Dermis blood vessel endothelial cell (primary cell): ENCODE results near the gene POU6F1. TPM values are rescaled to one million over a fixed set of nuclear protein-coding genes. Genes with fewer than 3 reads are reported as not detected.
A peak's percentile ranks its signal among the peaks of the same experiment; 100 is the strongest.
"Not testable (repeated sequence)": the region's sequence is repeated elsewhere in the genome, so short reads cannot be mapped to it uniquely, and the experiment has no call there.

Source experiments
- DNase-seq: peaks from one replicate; pipeline ENCODE4 v3.0.0; 2010
- total RNA-seq: library from RNA; depleted of rRNA; stranded (reverse); fragments of >200 nt; gene quantifications from 2 replicates; pipeline ENCODE4 v1.2.3, GENCODE V29; 2014

Gene POU6F1
- total RNA-seq, 1 donor from 2014 or later, result 4.8 TPM

DNA sequence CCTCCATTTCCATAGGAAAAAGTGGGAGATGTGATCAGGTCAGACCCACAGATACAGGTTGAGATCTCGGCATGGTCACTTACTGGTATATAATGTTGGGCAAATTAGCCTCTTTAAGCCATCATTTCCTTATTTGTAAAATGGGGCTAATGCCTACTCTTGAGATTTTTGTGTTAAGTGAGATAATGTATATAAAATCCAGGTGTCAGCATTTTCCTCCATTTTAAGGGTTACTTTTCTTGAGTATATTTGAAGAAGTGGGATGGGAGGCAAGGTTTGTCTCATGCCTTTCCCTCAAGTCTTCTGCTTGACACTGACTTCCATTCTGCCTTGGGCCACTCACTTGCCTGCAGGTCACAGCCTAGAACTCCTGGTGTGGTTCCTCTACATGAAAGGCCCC lies 10.1 kb upstream of the POU6F1 start:
- DNase-seq, result no peak

DNA sequence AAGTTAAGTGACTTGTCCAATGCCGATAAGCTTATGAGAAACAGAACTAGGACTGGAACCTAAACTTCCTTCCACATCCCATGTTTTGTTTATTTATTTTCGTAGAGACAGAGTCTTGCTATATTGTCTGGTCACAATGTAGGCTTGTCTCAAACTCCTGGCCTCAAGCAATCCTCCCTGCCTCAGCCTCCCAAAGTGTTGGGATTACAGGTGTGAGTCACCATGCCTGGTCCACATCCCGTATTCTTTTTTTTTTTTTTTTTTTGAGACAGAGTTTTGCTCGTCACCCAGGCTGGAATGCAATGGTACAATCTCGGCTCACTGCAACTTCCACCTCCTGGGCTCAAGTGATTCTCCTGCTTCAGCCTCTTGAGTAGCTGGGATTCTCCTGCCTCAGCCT lies 9.2 kb upstream of the POU6F1 start:
- not testable (repeated sequence) for DNase-seq

DNA sequence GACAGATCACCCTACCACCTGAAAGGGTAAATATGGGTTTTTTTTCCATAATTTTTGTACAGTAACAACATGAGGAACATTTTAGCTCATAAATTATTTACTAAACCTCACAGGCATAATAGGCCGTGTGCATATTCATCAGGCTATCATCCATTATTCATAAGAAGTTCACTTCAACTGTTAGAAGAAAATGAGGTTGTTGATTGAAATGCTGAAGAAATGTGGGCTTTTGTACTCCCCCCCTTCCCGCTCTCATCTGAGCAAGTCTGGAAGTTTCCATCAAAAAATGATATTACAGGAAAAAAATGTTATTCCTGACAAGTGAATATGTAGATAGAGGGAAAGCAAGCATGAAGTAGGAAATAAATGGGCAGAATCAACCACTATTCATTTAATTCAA lies 7.9 kb upstream of the POU6F1 start:
- no peak for DNase-seq

DNA sequence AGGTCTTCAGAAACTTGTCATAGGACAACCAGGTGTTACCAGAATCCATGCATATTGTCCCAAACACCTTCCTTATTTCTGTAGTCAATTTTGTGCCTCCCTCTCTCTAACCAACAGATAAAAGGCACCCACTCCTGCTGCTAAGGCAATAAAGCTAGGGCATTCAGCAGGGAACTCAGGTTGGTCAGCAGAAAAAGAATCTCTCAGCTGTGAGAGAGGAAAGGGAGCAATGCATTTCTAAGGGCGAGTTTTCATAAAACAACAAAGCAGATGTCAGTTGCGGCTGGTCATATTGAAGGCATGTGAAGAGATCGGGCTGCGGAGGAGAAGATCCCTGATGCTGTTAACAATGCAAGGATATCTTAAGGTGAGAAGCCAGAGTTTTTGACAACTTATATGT lies 7.4 kb upstream of the POU6F1 start:
- no peak for DNase-seq

DNA sequence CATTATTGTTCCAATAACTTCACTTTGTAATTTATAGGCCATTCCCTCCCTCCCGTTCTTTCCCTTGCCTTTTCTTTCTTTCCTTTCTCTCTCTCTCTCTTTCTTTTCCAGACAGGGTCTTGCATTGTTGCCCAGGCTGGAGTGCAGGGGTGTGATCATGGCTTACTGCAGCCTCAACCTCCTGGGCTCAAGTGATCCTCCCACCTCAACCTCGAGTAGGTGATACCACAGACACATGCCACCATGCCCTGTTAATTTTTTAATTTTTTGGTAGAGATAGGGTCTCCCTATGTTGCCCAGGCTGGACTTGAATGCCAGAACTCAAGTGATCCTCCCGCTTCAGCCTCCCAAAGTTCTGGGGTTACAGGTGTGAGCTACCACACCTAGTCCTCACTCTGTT lies 6.8 kb upstream of the POU6F1 start:
- no peak for DNase-seq

DNA sequence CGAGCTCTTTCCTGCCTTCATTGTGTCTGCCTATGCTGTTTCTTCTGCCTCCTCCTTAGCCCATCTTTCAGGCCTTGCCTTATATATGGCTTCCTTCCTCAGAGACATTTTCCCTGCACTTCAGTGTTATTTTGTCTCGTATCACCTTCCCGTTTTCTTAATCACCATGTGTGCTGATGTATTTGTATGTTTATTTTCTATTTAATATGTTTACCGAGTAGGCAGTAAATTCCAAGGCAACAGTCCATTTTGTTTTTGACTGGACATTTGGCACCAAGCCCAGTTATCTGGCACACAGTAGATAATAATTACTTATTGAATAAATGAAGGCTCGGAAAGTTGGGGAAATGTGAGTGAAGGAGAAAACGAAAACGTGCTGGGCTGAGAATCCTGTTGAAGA lies 4.6 kb upstream of the POU6F1 start:
- DNase-seq, result peak; percentile 73

DNA sequence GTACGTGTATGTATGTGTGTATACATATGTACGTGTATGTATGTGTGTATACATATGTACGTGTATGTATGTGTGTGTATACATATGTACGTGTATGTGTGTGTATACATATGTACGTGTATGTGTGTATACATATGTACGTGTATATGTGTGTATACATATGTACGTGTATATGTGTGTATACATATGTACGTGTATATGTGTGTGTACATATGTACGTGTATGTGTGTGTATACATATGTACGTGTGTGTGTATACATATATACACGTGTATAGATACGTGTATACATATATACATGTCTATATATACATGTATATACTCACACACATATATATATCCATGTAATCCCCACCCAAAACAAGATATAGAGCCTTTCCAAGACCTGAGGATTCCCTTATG lies 2.0 kb upstream of the POU6F1 start:
- not testable (repeated sequence) for DNase-seq

DNA sequence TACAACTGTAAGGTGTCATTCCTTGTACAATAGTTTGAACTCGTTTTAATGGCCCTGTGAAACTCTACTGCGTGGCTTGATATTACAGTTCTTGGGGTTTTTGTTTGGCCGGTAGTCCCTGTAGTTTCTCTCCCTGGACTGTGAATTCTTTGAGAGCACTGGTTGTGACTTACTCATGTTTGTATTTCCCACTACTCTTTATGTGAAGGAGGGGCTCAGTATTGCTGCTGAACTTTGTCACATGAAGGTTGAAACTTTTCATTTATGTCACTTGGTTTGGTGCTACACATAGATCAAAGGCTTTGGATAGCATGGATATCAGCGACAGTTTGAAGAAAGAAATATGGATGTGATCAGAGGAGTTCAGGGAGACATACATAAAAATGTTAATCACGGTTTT lies 1.5 kb upstream of the POU6F1 start:
- no peak for DNase-seq

DNA sequence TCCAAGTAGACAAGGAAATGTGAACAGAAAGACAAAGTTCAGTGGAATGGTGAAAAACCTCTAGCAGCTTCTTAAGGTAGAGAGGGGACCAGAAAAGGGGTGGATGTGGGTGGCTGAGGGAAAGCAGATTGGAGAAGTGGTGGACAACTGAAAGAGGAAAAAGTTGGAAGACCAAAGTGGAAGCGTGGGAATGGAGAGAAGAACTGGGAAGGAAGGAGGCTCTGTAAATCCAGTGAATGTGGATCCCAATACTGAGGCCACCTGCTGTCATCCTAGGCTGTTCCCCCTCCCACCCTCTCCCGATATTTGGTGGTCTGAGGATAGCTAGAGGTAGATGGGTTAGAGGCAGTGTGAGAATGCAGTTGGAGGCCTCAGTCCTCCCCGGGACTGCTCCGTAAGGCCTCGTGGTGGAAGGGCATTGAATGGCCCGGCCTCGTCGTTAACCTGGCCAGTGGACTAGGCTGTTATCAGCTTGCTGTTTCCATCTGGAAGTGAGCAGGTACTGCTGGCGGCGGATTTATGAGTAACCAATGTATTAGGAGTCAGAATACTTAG lies 822 bp upstream of the POU6F1 start:
- DNase-seq, result peak; percentile 53

DNA sequence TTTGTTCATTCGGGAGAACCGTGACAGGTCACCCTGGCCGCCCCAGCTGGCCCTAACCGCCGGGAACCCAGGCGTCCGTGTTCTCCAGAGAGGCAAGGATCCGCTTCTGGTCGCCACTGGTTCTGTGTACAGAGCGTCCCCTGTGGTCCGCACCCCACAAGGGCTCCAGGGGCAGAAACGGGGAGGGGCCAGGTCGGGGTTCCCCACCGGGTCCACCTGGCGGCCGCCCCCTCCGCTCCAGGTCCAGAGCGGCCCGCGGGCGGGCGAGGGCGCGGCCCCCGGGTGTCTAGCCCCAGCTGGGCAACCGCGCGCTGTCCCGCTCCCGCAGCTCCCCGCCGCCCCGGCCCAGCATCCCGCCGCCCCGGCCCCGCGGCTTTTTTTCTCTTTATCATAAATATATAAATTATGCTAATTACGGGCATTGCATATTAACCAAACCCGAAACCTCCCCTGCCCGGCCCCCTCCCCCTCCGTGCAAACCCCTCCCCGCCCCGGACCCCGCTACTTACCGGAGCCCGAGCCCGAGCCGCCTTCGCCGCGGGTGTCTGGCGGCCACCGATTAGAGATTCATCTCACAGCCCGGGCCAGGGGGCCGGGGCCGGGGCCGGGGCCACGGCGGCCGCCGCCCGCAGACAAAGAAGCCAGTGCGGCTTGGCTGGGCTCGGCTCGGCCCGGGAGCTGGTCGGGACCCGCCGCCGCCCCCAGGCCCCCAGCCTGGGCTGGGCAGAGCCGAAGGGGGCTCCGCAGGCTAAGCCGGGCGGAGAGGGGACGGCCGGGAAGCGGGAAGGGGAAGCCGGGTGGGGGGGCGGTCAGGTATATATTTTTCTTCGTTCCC lies 512 bp downstream of the POU6F1 start:
- DNase-seq, result peak; percentile 56

DNA sequence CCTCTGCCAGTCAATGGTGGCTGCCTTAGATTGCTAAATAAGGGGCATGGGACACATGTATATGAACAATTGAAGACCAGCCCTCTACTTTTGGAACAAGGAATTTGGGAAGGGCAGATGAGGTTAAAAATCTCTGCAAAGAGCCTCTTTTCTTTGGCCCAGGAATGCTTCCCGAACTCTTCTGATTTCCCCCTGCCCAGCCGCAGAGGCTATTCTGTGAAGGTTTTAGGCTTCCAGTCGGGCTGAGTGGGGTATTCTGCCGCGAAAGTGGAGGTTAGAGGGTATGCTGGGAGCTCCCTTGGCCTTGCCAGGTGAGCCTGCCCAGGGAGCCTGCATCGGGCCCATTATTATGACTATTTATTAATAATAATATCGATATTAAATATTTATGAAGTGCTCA lies 1.2 kb downstream of the POU6F1 start:
- no peak for DNase-seq

DNA sequence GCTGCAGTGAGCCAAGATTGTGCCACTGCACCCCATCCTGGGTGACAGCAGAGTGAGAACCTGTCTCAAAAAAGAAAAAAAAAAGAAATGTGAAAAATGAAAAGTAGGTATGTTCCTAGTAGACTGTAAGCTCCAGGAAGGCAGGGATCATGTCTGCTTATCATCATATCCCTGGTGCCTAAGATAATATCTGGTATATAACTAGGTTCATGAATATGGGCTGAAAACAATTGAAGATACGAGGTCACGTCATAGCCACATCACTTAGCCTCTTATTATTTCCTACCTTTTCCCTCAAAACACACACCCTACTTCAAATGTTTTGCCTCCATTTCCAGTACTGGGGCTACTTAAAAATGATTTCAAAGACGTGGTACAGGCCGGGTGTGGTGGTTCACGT lies 3.0 kb downstream of the POU6F1 start:
- DNase-seq, result no peak

DNA sequence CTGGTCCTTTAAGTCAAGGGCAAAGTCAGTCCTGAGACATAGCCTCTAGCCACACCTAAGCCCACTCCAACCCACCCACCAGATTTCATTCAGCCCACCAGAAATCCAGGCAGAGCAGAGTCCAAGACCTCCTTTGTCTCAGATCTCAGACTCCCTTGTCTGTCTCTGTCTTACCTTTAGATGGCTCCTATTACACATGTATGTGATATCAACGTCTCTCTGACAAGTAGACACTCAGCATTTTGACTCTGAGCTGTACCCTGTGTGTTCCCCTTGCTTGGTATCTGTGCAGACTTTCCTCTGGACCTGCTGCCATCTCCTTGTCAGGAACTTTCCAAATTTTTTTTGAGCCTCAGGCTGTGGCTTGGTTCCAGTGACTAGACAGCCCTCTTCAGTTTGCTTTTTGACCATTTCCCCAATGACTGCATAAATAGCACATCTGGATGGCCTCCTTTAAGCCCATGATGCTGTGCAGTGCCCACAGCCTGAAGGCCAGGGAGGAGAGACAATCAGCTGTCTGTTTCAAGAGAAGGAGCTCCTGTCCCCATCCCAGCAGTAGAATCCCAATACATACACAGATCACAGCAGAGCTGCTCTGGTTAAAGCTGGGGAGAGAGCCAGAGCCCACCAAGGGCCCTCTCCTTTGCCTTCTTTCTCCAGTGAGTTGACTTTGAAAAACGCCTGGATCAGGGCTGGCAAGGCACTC lies 7.0 kb downstream of the POU6F1 start:
- DNase-seq, result no peak

DNA sequence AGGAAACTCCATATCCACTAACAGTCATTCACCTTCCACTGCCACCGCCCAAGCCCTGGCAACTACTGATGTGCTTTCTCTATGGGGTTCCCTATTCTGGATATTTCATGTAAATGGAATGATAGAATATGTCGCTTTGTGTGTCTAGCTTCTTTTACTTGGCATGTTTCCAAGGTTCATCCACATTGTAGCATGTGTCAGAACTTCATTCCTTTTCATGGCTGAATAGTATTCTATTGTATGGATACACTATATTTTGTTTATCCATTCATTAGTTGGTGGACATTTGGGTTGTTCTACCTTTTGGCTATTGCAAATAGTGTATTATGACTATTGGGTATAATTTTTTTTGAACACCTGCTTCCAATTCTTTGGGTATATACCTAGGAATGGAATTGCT lies 8.6 kb downstream of the POU6F1 start:
- no peak for DNase-seq

DNA sequence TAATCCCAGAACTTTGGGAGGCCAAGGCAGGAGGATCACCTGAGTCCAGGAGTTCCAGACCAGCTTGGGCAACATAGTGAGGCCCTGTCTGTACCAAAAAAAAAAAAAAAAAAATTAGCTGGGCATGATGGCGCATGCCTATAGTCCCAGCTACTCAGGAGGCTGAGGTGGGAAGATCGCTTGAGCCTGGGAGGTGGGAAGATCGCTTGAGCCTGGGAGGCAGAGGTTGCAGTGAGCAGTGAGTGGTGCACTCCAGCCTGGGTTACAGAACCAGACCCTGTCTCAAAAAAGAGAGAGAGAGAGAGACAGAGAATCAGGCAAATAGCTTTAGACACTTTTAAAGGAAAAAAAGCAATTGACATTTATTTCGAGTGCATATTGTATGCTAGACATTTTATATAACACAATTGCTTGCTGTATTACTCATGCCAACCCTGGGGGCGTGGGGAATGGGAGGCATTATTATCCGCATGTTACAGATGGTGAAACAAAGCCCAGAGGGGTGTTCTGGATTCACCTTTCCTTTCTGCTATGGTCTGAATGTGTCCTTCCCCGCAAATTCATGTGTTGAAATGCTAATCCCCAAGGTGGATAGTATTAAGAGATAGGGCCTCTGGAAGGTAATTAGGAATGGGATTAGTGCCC lies 9.7 kb downstream of the POU6F1 start:
- no peak for DNase-seq

DNA sequence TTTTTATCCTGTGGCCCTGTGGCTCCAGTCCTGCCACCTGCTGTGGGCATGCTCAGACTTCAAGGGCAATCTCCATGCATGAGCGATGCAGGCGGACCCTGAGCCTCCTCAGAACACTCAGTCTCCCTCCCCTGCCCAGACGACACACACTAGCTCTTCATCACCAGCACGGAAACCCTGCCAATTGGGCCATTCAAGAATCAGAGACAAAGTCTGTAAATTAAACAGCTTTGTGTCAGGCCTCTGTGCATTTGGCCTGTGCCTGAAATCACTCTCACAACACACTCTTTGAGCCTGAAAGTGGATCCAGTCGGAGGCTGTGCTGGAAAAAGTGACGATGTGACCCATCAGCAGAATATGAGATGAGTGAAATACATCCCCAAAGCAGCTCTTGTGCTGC lies 12.5 kb downstream of the POU6F1 start:
- no peak for DNase-seq

DNA sequence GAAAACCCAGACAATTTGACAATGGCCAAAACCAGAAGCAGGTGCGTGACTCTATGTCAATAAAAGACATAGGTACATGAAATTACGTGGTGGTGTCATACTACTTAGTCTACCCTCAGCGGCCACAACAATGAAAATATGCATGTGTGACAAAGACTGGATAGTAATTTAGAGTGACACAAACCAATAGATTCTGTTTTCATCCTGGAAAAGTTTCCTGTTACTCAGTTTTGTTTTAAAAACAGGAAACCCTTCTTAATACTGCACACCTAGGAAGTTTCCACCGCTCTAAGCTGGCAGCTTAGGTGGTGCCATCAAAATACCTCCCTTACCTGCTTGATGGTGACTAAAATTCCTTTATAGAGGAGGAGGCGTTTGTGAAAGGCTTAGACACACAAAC lies 15.1 kb downstream of the POU6F1 start:
- DNase-seq, result no peak

DNA sequence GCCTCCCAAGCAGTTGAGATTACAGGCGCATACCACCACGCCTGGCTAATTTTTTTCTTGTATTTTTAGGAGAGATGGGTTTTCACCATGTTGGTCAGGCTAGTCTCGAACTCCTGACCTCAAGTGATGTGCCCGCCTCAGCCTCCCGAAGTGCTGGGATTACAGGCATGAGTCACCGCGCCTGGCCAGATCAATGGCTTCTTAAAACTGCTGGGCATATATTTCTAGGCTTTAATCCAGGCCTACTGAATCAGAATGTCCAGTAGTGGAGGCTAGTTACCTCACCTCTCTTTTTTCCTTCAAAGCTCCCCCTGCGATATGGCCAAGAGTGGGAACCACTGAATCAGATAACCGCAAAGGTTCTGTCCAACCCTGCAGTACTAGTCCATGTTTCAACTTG lies 17.1 kb downstream of the POU6F1 start:
- no peak for DNase-seq

DNA sequence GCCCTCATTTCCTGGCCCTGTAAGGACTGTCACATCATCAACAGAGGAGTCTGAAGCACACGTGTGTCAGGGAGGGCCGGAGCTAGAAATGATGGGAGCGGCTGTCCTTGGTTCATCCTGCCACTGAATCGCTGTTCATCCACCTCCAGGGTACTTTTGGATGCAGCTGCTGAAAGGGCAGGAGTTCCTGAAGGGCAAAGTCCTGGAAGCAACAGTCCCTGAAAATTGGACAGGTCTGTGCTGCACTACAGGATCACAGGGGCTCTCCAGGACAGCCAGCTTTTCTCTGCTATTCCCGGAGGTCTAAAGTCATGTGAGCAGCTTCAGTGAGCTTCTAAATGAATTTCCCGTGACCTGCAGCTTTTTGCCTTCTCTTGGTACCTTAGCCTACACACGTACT lies 17.7 kb downstream of the POU6F1 start:
- DNase-seq, result no peak

DNA sequence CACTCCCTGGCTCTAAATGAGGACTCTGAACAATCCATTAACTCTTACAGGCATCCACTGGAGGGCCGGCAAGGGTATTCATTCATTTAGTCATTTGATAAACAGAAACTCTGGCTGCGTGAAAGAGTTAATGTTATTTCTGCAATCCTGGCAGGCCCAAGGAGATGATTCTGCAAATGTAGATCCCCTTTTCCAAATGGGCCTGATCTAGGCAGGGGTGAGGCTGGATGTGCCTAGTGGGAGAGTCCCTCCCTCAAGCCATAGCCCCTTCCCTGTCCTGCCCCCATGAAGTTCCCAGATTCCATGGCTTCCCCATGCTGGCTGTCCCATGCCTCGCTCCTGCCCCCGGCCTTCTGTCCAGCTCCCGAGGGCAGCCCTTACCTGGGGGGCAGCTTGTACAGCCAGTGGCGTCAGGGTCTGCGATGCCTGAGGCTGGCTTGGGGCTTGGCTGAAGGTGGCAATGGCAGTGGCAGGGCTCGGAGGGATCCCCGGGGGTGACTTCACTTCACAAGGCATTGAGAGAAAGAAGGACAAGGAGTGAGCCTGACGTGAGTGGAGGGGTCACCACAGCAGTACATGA lies 18.4 kb downstream of the POU6F1 start:
- DNase-seq, result no peak

DNA sequence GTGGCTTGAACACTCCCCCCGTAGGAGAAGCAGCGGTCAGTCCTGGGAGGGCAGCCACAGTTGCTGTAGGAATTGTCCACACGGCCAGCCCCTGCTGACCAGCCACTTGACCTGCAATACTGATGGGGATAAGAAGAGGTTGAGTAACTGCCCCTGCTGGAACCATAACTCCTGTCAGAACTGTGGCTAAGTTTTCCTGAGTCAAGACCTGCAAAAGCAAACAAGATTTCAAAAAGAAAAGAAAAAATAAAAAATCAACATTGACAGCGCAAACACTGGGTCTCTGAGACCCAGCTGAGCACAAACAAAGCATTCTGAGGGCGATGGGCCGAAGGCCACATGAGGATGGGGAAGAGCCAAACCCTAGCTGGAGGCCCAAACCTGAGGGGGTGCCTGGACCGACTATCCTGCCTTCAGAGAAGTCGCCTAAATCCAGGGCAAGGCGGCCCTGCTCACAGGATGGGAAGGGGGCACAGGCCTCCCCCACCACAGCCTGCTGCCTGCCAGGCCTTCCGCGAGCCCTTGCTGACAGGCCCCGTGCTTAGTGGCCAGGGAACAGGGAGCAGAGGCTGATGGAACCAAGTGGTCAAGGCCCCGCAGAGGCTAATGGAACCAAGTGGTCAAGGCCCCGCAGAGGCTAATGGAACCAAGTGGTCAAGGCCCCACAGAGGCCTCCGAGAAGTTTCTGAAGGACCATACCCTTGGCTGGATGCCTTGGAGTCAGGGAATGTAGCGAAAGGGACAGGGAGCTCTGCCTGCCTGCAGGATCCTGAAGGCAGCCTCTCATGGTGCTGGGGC lies 19.1 kb downstream of the POU6F1 start:
- DNase-seq, result no peak
